GM12873 (cell line): ENCODE measurements around the gene GRHL1.

Experiments
- TF ChIP-seq, protein P1 (sequence below): IDR thresholded peaks from 2 replicates; pipeline ENCODE4 v1.5.1; 2012; ENCODE audit warnings: low read depth, mild to moderate bottlenecking, moderate library complexity, low read length, control low read depth; ENCODE audit not compliant: insufficient read depth; ENCODE audit errors: missing control alignments

GRHL1 gene

GRCh38 chr2:10007921-10008808 is 56.7 kb downstream of the GRHL1 start:
- TF ChIP-seq, protein P1, sequence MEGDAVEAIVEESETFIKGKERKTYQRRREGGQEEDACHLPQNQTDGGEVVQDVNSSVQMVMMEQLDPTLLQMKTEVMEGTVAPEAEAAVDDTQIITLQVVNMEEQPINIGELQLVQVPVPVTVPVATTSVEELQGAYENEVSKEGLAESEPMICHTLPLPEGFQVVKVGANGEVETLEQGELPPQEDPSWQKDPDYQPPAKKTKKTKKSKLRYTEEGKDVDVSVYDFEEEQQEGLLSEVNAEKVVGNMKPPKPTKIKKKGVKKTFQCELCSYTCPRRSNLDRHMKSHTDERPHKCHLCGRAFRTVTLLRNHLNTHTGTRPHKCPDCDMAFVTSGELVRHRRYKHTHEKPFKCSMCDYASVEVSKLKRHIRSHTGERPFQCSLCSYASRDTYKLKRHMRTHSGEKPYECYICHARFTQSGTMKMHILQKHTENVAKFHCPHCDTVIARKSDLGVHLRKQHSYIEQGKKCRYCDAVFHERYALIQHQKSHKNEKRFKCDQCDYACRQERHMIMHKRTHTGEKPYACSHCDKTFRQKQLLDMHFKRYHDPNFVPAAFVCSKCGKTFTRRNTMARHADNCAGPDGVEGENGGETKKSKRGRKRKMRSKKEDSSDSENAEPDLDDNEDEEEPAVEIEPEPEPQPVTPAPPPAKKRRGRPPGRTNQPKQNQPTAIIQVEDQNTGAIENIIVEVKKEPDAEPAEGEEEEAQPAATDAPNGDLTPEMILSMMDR, result no peak

DNA sequence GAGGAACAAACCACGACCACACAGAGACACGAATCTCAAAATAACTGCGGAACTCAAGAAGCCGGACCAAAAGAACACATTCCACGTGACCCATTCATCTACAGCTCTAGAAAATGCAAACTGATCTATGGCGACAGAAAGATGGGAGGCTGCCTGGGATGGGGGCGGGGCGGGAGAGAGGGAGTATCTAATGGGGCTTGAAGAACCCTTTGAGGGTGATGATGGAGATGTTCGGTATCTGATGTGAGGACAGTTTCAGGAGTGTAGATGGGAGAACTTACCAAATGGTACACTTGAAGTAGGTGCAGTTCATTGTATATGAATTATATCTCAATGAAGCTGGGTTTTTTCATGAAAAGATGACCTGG is 57.3 kb downstream of the GRHL1 start:
- TF ChIP-seq, protein P1, result no peak

- TF ChIP-seq, protein P1, result no peak
Observed at GRCh38 chr2:10009271-10009810, 57.8 kb downstream of the GRHL1 start.

GRCh38 chr2:10009811-10010781 is 58.6 kb downstream of the GRHL1 start:
- TF ChIP-seq, protein P1, result no peak

GRCh38 chr2:10012963-10013461 is 61.5 kb downstream of the GRHL1 start:
- TF ChIP-seq, protein P1, result no peak

DNA sequence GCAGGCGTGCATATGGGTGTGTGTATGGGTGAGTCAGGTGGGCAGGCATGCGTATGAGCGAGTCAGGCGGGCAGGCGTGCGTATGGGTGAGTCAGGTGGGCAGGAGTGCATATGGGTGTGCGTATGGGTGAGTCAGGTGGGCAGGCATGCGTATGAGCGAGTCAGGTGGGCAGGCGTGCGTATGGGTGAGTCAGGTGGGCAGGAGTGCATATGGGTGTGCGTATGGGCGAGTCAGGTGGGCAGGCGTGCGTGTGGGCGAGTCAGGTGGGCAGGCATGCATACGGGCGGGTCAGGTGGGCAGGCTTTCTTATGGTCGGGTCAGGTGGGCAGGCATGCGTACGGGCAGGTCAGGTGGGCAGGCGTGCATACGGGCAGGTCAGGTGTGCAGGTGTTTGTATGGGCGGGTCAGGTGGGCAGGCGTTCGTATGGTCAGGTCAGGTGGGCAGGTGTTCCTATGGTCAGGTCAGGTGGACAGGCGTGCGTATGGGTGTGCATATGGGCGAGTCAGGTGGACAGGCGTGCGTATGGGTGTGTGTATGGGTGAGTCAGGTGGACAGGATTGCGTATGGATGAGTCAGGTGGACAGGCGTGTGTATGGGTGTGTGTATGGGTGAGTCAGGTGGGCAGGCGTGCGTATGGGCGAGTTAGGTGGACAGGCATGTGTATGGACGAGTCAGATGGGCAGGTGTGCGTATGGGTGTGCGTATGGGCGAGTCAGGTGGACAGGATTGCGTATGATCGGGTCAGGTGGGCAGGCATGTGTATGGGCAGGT is 63.1 kb downstream of the GRHL1 start:
- TF ChIP-seq, protein P1, result no peak
